Measurements from ENCODE around the gene ZNF30.
A peak's percentile ranks its signal among the peaks of the same experiment; 100 is the strongest.
"Not testable (repeated sequence)": the region's sequence is repeated elsewhere in the genome, so short reads cannot be mapped to it uniquely, and the experiment has no call there.

The ZNF30 gene

DNA sequence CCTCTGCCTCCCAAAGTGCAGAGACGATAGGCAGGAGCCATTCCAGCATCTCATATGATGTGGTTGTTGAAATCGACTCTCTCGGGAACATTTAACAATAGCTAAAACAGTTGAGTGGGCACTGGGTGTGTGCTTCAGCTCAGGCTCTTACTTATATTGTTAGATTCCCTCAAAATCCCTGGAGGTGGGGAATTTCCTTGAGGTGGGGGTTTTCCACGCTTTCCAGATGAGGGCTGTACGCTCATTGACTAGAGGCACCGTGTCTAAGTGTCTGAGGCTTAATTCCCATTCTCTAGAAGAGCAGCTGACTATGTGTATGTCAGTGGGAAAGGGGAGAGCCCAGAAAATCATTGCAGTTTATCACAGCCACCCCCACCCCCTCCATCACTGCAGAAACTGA, 62.6 kb downstream of the ZNF30 start:
- DNase-seq, result no peak

DNA sequence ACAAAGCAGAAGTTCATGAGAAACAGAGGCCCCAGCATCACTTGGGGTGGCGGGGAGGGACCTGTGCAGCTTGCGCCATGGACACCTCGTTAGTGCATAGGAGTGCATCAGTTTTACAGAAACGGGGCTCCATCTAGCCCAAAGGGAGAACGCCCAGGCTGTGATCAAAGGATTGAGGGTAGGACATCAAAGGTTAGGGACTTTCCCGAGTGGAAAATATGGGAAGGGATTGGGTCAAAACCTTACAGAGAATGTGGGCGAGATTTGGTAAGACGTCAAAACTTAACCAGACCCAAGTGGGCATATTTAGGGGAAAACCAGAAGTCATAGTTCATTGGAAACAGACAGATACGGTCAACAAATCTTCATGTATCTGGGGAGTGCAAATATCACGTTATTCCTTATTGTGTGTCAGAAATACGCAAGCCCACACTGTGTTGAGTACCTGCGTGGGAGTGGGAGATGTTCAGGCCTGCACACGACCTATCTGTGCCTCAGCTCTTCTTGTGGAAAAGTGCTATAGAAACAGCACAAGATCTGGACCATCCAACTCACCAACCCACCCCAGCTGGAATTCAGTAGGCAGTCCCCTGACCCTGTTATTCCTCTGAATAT, 64.0 kb downstream of the ZNF30 start:
- peak; percentile 46 for DNase-seq

DNA sequence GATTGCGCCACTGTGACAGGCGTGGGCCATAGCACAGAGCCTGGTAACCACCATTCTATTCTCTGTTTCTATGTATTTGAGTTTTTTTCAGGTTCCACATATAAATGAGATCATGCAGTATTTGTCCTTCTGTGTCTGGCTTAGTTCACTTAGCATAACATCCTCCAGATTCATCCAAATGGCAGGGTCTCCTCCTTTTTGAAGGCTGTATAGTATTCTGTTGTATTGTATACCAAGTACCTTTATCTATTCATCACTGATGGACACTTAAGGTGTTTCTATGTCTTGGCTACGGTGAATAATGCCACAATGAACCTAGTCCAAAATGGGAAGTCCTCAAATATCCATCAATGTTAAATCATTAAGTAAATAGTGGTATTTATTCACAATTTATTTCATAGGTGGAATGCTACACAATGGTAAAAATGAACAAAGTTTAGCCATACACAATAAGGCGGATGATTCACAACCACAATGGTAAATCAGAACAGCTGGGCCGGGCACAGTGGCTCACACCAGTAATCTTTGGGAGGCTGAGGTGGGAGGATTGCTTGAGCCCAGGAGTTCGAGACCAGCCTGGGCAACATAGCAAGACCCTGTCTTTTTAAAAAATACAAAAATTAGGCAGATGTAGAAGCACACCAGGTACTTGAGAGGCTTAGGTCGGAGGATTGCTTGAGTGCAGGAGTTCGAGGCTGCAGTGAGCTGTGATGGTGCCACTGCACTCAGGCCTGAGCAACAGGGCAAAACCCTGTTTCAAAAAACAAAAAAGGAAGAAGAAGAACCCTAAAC, 65.0 kb downstream of the ZNF30 start:
- DNase-seq, result no peak

DNA sequence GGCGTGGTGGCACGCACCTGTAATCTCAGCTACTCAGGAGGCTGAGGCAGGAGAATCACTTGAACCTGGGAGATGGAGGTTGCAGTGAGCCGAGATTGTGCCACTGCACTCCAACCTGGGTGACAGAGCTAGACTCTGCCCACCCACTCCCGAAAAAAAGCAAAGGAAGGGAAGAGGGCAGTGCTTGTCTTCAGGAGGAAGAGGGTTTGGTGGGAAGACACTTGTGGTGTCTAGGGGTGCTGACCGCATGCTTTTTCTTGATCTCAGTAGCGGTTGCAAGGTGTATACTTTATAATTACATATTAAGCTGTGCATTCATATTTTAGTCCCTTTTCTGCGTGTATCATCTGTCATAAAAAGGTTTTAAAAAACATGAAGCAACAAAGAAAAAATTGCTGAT, 65.9 kb downstream of the ZNF30 start:
- DNase-seq, result not testable (repeated sequence)

DNA sequence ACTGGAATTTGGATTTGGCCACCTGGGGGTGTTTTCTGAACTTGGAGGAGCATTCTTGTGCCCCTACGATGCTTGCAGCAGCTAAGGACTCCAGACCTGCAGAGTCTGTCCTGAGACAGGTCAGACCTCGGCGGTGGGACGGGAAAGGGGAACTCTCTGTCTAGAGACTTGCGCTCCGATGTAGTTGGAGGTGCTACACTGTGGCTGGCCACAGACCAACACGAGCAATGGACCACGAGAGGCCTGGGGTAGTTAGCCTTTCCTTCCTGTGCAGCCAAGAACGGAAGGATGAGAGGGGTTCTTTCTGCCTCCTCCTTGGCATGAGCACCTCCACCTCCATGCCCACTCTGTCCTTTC, 67.6 kb downstream of the ZNF30 start:
- DNase-seq, result no peak

All from activated CD4-positive, CD25-positive, alpha-beta regulatory T cell treated with anti-CD3 and anti-CD28 coated beads, Interleukin-2, amount 50 U/mL, for 72 hours (primary cell).